Breast epithelium (tissue), 3 donors: ENCODE results near the gene BCAS3.

Experiments used
- POLR2A ChIP-seq: fragments of 450-650 bp; IDR thresholded peaks from one replicate; pipeline ENCODE4 v1.6.1; 2016; ENCODE audit warnings: antibody characterized with exemption, mild to moderate bottlenecking, moderate library complexity
- POLR2AphosphoS5 ChIP-seq, 3 donors: sonication (generic); formaldehyde crosslinking; IDR thresholded peaks; one replicate each; pipeline ENCODE4 v1.6.1; 2017; ENCODE audit warnings: antibody characterized with exemption in 3 of 3
- TF ChIP-seq, protein P1 (sequence below), 3 donors: fragments of 450-650 bp; IDR thresholded peaks; one replicate each; pipeline ENCODE4 v1.5.1; 2016 to 2017; ENCODE audit warnings: antibody characterized with exemption in 3 of 3, mild to moderate bottlenecking in 3 of 3, moderate library complexity in 3 of 3

DNA sequence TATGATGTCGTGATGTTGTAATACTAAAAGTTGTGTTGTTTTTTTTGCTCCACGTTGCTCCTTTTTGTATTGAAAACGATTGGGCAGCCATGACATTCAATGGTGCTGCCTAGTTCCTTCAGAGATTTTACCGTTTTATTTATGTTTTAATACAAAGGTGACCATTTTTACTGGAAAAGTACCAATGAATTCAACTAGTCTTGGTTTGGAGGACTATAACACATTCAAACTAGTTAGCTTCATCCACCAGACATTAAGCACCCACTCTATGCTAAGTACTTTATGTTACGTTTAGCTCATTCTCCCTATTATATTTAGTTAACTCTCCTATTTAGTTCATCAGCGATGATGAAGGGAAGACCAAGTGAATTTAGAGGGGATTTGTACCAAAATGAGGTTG lies 605.4 kb downstream of the BCAS3 start:
- TF ChIP-seq, protein P1, sequence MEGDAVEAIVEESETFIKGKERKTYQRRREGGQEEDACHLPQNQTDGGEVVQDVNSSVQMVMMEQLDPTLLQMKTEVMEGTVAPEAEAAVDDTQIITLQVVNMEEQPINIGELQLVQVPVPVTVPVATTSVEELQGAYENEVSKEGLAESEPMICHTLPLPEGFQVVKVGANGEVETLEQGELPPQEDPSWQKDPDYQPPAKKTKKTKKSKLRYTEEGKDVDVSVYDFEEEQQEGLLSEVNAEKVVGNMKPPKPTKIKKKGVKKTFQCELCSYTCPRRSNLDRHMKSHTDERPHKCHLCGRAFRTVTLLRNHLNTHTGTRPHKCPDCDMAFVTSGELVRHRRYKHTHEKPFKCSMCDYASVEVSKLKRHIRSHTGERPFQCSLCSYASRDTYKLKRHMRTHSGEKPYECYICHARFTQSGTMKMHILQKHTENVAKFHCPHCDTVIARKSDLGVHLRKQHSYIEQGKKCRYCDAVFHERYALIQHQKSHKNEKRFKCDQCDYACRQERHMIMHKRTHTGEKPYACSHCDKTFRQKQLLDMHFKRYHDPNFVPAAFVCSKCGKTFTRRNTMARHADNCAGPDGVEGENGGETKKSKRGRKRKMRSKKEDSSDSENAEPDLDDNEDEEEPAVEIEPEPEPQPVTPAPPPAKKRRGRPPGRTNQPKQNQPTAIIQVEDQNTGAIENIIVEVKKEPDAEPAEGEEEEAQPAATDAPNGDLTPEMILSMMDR (IDR thresholded peaks at IDR 0.05), result no peak
- no peak for TF ChIP-seq POLR2A
- no peak for TF ChIP-seq POLR2AphosphoS5 (IDR thresholded peaks at IDR 0.05)
